Activated gamma-delta T cell (primary cell): ENCODE results near the gene MYL7.
"Not testable (repeated sequence)": the region's sequence is repeated elsewhere in the genome, so short reads cannot be mapped to it uniquely, and the experiment has no call there.

Experiments used
- DNase-seq: peaks from one replicate; lab custom pipeline; 2025; lab: John Stamatoyannopoulos, UW

Gene MYL7

DNA sequence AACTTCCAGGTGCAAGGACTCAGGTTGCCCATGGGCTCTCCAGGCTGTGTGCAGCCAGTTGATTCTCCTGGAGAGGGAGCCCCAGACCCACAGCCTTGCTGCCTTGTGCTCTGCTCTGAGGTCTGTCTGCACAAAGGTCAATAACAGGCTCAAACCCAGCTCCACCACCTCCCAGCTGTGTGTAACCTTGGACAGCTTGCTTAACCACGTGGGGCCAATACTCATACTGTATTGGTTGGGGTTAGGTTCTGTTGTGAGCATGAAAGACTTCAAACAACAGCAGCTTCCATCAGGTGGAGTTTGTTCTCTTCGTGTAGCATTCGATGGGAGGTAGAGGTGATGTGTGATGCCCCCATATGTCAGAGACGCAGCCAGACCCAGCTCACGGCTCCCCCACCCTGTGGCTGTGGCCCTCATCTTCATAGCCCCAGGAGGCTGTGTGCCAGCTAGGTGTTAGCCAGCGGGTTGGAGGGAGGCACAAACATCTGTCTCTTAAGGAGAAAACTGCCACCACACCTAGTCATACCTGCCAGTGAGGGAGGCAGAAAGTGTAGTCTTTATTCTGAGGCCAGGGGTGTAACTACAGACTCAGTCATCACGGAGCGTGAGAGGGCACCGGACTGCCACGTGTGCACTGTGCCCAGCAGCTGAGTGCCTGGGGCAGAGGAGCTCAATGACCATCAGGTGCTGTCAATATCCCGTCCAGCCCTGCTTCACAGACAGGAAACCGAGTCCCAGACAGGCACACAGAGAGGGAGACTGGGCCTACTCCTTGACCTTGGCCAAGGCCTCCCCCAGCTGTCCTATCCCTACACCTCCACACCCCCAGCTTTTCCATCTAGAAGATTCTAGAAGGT is 9.7 kb downstream of the MYL7 start:
- no peak for DNase-seq

DNA sequence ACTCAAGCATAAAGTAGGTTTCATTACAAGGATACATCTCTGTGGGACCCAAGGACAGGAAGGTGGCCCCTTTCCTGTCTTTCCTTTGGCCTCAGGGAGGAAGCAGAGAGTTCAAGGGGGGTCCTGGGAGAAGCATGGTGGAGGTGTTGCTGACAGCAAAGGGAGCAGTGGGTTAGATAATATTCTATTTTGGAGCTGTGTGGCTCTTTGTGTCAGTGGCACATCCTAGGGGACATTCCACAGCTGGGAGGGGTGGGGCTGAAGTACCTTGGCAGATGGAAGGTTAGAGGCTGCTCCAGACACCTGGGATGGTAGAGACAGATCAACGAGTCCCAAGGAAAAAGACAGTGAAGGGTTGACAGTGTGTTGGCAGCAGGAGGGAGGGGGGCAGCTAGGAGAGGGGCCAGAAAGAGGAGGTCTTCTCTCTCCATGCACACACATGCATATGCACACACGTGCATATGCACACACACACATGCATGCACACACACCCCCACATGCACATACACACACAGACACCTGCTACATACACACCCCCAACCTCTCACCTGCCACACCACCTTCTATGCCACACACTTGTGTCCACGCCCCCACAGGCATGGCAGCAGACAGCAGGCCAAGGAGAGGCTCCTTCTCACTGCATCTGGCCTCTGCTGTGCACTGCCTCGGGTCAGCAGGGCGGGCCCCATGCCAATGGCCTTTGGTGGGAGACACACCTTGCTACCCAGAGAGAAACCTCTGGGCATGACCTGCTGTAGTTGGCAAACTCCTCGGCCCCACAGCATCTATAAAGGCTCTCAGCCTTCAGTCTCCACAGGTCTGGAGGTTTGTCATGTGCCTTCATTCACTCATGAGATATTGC is 12.2 kb downstream of the MYL7 start:
- no peak for DNase-seq

GRCh38 chr7:44127161-44127560 is 14.0 kb downstream of the MYL7 start:
- DNase-seq = no peak

- not testable (repeated sequence) for DNase-seq
These were observed 14.6 kb downstream of the MYL7 start for GRCh38 chr7:44126574-44126973.

DNA sequence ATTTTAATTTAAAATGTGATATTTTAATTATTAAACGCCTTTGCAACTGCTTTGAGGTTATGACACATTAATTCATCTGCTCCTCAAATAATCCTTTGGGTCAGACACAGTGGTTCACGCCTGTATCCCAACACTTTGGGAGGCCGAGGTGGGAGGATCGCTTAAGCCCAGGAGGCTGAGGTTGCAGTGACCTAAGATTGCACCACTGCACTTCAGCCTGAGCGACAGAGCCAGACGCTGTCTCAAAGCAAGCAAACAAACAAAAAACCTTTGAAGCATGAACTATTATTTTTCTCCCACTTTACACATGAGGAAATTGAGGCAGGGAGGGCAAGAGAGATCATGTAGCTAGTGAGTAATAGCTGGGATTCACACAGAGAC is 16.3 kb downstream of the MYL7 start:
- no peak for DNase-seq

DNA sequence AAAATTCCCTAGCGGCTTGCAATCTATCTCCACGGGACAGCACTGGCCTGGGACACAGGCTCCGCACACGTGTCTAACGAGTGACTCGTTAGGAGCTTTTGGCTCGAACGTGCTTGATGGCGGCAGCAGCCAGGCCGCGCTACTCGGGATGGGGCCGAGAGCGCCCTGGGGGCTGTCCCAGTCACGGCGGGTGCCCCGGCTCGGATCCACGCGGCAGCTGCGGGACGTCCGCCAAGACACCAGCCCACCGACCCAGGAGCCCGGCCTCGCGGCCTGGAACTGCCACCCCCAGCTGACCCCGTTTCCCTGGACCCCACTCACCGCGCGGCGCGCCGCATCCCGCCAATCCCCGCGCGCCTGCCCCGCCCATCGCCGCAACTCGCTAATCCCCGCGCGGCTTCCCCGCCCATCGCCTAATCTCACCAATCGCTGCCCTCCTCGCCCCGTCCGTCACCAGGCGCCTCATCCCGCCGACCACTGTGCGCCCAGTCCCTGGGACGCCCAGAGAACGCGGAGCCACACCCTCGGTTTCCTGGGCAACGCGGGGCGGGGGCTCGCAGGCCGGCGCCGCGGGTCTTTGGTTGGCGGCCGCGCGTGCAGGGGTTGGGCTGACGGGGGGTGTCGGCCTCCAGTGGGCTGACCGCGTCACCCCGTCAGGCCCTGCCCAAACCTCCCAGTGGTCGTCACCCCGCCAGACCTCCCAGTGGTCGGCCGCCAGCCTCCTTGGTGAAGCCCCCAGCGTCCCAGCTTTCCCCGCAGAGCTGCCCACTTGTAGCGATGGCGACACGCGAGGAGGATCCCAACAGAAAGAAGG is 17.7 kb downstream of the MYL7 start, which contains the start of gene POLD2:
TSS of gene POLD2 (minus strand) at position 359 of the 814 bp plus-strand sequence. CDS start 1,495 bp downstream, outside the sequence.
- DNase-seq = peak; percentile 95

DNA sequence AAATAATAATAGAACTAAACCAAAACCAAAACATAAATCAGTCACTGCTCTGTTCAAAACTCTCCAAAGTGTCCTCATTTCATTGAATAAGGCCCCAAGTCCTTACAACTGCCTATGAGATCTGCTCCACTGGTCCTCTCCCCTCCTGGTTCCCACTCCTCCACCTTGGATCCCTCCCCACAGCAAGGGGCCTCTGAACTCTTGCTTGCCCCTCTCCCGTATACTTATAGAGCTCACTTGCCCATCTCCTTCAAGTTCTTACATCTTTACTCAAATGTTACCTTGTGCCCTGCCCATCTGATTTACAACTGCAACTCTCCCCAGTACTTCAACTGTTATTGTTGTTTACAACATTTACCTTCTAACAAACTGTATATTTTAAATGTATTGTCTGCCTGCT is 18.6 kb downstream of the MYL7 start:
- no peak for DNase-seq

DNA sequence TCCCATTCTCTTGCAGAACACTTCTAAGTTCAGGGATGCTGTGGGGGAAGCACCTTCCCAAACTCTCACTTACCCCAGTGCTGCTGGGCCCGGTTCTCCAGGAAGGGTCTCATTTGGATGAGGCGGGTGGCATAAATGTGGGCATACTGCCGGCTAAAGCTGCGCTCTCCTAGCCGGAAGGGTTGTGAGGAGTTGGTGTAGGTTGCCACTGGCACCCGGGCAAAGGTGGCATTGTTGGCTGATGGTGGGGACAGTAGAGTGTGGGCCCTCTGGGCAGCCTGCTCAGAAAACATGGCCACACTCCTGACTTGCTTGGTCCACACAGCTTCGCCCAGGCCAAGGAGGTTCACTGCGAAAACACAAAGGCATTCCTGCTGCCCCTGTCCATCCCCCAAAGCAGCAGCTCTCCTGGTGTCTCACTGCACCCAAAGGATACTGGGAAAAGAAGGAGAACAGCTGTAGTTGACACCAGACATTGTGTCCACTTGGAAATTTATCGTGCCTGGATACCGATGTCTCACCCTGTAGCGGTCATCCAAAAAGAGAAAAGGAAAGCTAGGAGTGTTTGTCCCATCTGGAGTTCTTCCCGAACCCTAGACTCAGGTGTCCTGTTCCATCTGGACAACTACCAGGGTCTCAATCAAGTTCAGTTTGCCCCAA is 19.2 kb downstream of the MYL7 start:
- DNase-seq = no peak

DNA sequence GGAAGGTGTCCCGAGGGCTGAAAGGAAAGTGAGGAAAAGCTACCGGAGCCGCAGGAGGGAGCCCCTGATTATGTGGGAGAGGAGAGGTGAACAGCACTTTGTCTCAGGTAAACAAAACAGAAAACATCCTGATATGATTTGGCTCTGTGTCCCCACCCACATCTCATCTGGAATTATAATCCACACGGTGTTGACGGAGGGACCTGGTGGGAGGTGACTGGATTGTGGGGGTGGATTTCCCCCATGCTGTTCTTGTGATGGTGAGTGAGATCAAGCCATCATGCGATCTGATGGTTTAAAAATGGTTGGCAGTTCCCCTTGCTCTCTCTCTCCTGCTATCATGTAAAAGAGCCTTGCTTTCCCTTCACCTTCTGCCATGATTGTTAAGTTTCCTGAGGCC is 20.7 kb downstream of the MYL7 start:
- no peak for DNase-seq

GRCh38 chr7:44119829-44120380 is 21.2 kb downstream of the MYL7 start:
- DNase-seq = no peak

DNA sequence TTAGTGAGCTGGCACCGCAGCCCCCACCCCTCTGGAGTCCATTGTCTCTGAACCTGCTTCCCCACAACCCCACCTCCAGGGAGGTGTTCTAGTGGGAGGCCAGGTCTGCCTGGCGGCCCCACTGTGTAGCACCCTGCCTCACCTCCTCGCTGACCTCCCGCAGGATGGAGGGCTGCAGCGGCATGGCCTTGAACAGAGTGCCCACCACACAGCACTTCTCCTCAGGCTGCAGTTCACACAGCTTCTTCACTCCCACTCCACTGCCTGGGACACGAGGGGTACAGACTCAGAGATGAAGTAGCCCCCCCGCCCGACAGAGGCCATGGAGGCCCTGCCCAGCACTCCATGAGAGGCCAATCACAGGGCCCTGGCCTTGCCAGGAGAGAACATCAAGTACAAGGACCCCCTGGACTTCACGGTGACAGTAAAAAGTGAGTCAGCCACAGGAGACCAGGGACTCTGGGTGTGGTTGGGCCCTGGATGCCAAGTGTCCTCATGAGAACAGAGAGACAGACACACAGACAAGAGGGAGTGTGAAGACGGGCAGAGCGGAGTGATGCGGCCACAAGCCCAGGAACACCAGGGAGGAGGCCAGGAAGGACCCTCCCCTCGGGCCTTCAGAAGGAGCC is 23.2 kb downstream of the MYL7 start:
- DNase-seq = no peak

- no peak for DNase-seq
These were observed 24.1 kb downstream of the MYL7 start for GRCh38 chr7:44116789-44117666.

DNA sequence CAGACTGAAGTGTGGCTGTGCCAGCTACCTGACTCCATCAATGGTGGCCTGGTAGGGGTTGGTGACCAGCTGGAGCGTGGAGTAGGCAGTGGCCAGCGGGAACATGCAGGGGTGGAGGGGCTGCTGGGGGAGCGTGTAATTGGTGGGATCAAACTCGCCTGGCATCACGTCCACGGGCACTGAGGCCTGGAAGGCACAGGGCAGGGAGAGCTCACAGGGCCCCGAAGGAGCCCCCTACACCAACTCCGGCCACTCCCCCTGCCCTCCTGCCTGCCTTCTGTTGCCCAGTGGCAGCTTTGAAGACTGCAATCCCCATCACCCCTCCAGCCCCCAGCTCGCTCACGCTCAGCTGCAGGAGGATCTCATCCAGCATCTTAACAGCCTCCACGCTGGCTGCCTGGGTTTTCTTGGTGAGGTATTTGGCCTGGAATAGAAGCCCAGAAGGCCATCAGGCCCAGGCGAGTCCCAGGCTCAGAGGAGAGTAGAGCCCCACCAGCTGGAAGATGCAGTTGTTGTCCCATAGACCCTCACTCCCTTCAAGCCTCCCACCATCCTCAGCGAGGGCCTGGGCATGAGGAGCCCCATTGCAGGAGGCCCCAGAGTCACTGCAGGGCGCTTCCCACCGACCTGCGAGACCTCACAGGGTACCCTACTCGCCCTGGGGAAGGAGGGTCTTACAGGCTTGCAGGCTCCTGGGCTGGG is 24.9 kb downstream of the MYL7 start:
- no peak for DNase-seq

GRCh38 chr7:44114586-44115310 is 26.4 kb downstream of the MYL7 start:
- no peak for DNase-seq

GRCh38 chr7:44113764-44114354 is 27.3 kb downstream of the MYL7 start:
- DNase-seq = no peak

DNA sequence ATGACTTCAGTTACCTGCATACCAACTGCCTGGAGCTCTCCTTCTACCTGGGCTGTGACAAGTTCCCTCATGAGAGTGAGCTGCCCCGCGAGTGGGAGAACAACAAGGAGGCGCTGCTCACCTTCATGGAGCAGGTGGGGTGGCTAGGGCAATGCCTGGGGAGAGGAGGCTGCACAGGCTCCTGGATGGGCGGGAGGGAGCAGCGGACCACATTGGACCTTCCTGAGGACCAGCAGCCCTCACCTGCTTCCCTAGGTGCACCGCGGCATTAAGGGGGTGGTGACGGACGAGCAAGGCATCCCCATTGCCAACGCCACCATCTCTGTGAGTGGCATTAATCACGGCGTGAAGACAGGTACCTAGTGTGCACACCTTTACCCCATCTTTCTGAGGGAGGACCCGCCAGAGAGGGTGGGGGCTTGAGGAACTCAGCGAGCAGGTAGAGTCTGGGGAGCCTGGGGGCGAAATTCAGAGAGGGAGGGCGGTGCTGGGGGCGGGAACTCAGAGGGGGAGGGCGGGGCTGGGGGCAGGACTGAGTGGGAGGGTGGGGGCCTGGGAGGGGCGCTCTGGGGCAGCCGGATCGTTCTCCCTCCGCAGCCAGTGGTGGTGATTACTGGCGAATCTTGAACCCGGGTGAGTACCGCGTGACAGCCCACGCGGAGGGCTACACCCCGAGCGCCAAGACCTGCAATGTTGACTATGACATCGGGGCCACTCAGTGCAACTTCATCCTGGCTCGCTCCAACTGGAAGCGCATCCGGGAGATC is 28.0 kb downstream of the MYL7 start:
- no peak for DNase-seq
